ENCODE data around the gene CPLX1.

- TF ChIP-seq CTCF (conservative IDR thresholded peaks at IDR 0.05; ENCODE audit: low read length): peak; percentile 15; the same call in 1 of the 2 replicates
- TF ChIP-seq EZH2phosphoT487 (IDR thresholded peaks at IDR 0.05; ENCODE audit: borderline replicate concordance, low read depth, low read length): no peak
Observed at GRCh38 chr4:792626-793092, 33.3 kb downstream of the CPLX1 start.
